ENCODE measurements around the gene ZNF430. TPM values are rescaled to one million over a fixed set of nuclear protein-coding genes. Genes with fewer than 3 reads are reported as not detected.

The ZNF430 gene
- total and polyA plus RNA-seq, 4 donors = 0.31 to 5.3 (median 2.9) TPM

GRCh38 chr19:21065336-21065735, 44.9 kb downstream of the ZNF430 start (continued):
- no peak for TF ChIP-seq HNF4A (conservative IDR thresholded peaks at IDR 0.05)
- TF ChIP-seq JUND (IDR thresholded peaks at IDR 0.05) = no peak
- no peak for TF ChIP-seq NR2F2 (IDR thresholded peaks at IDR 0.05)
- no peak for TF ChIP-seq RXRA (IDR thresholded peaks at IDR 0.05)
- TF ChIP-seq YY1 (IDR thresholded peaks at IDR 0.05) = no peak
- TF ChIP-seq HNF4G (IDR thresholded peaks at IDR 0.05) = no peak
- no peak for TF ChIP-seq ATF3 (IDR thresholded peaks at IDR 0.05)
- TF ChIP-seq SP1 (IDR thresholded peaks at IDR 0.05) = no peak

- Histone ChIP-seq H3K27ac (ENCODE audit: low read depth in 1 of 2, low read length in 2 of 2) (peak within 1 kb of the TSS in 1 of 2 donors; percentile 1), H3K27me3 (ENCODE audit: control insufficient read depth in 4 of 4, insufficient read depth in 4 of 4, low read length in 3 of 4) (peaks cover 0 to 2% (median 0%) of the 10 kb centered on the region in 4 donors), H3K4me1 (ENCODE audit: control insufficient read depth in 4 of 4, insufficient read depth in 4 of 4, low read length in 3 of 4) (no peaks in the 10 kb centered on the region), H3K4me3 (ENCODE audit: low read depth in 1 of 3, low read length in 3 of 3) (peak within 1 kb of the TSS; percentile 48 to 76 (median 73)), H3K9ac (ENCODE audit: low read depth in 1 of 2, low read length in 2 of 2) (no peak within 1 kb of the TSS), H3K9me3 (ENCODE audit: control insufficient read depth in 4 of 4, low read length in 3 of 4) (no peaks in the 10 kb centered on the region), H3K36me3 (ENCODE audit: control insufficient read depth in 4 of 4, insufficient read depth in 3 of 4, low read depth in 1 of 4, low read length in 3 of 4) (no peaks in the 10 kb centered on the region)
- DNase-seq (ENCODE audit: low spot score) = peak; percentile 78
- 7% methylated on average over 38 of the region's 38 CpGs for WGBS
- TF ChIP-seq TAF1 (conservative IDR thresholded peaks at IDR 0.05) (peak; percentile 76), JUND (IDR thresholded peaks at IDR 0.05) (no peak), HNF4A (conservative IDR thresholded peaks at IDR 0.05) (no peak), RXRA (IDR thresholded peaks at IDR 0.05) (no peak), RAD21 (IDR thresholded peaks at IDR 0.05) (no peak), CTCF (IDR thresholded peaks at IDR 0.05; ENCODE audit: low read depth, low read length, missing input control) (no peak), YY1 (IDR thresholded peaks at IDR 0.05) (peak; percentile 54), SP1 (IDR thresholded peaks at IDR 0.05) (peak; percentile 61), NR2F2 (IDR thresholded peaks at IDR 0.05) (no peak), MAX (IDR thresholded peaks at IDR 0.05) (no peak), FOXA1 (IDR thresholded peaks at IDR 0.05) (no peak), REST (IDR thresholded peaks at IDR 0.05) (no peak), FOXA2 (IDR thresholded peaks at IDR 0.05) (no peak), GABPA (IDR thresholded peaks at IDR 0.05 in 1 of 2, conservative IDR thresholded peaks at IDR 0.05 in 1 of 2) (no peak), EGR1 (IDR thresholded peaks at IDR 0.05; ENCODE audit: low read depth in 2 of 2) (no peak), ZBTB33 (IDR thresholded peaks at IDR 0.05) (no peak), ATF3 (IDR thresholded peaks at IDR 0.05) (no peak), HNF4G (IDR thresholded peaks at IDR 0.05) (no peak)
Observed at GRCh38 chr19:21082011-21082975, 61.8 kb downstream of the ZNF430 start, which contains the start of gene ZNF714. Gene ZNF714, plus strand, starts transcription at chr19:21082203. Its CDS starts 16,066 bp downstream, at chr19:21098269.

Data from liver (tissue), 9 donors.